HEK293 (cell line): ENCODE results near the gene TTC13.

Source experiments
- CTCF ChIA-PET: fragments of 350-600 bp; formaldehyde crosslinking; extraction: SDS; loops from one replicate; lab custom pipeline; 2021; ENCODE audit warnings: antibody characterized with exemption; lab: Yijun Ruan, JAX
- POLR2A ChIA-PET: fragments of 300-600 bp; formaldehyde crosslinking; extraction: SDS; loops from one replicate; lab custom pipeline; 2020; ENCODE audit warnings: antibody characterized with exemption, inconsistent platforms; lab: Yijun Ruan, JAX
- H3K27ac ChIP-seq: fragments of 200-500 bp; sonication (Bioruptor generic); 2 replicates; pipeline ENCODE4 v1.5.1; 2014; ENCODE audit warnings: low read depth, low read length, control low read depth, inconsistent platforms; ENCODE audit errors: extremely low read depth
- H3K36me3 ChIP-seq, 2 experiments: fragments of 200-500 bp in 1 of 2; sonication (Bioruptor generic) in 1 of 2; 1 replicate in 1 of 2; 2 replicates in 1 of 2; pipeline ENCODE4 v1.5.1; 2014 to 2017; ENCODE audit warnings: inconsistent platforms in 2 of 2, low read length in 2 of 2; ENCODE audit not compliant: control insufficient read depth in 2 of 2, insufficient read depth in 1 of 2
- H3K4me1 ChIP-seq: fragments of 200-500 bp; sonication (Bioruptor generic); 2 replicates; pipeline ENCODE4 v1.5.1; 2014; ENCODE audit warnings: mild to moderate bottlenecking, low read length, inconsistent platforms; ENCODE audit not compliant: control insufficient read depth, insufficient read depth
- H3K4me3 ChIP-seq: 2 replicates; pipeline ENCODE4 v1.5.1; 2011; ENCODE audit warnings: low read depth, mild to moderate bottlenecking, control low read depth, low read length, moderate library complexity
- H3K9me3 ChIP-seq: fragments of 200-500 bp; sonication (Bioruptor generic); 2 replicates; pipeline ENCODE4 v1.5.1; 2014; ENCODE audit warnings: low read depth, low read length, inconsistent platforms; ENCODE audit not compliant: control insufficient read depth, insufficient read depth
- GLI2 ChIP-seq: fragments of 450-650 bp; formaldehyde crosslinking; IDR thresholded peaks from 2 replicates; pipeline ENCODE4; 2017; ENCODE audit warnings: missing biosample characterization, missing genetic modification characterization, low read depth, borderline replicate concordance
- HOXC10 ChIP-seq: sonication (generic); formaldehyde crosslinking; IDR thresholded peaks from 2 replicates; pipeline ENCODE4 v1.8.1; 2023; ENCODE audit warnings: mild to moderate bottlenecking, missing genetic modification reagents
- MYNN ChIP-seq: fragments of 450-650 bp; formaldehyde crosslinking; IDR thresholded peaks from 2 replicates; pipeline ENCODE4 v1.5.1; 2016; ENCODE audit warnings: missing biosample characterization, missing genetic modification characterization, borderline replicate concordance
- WT1 ChIP-seq: fragments of 450-650 bp; formaldehyde crosslinking; IDR thresholded peaks from 2 replicates; pipeline ENCODE4 v1.5.1; 2016; ENCODE audit warnings: missing biosample characterization, missing genetic modification characterization
- ZNF112 ChIP-seq: fragments of 450-650 bp; formaldehyde crosslinking; IDR thresholded peaks from 2 replicates; pipeline ENCODE4 v1.5.0; 2017; ENCODE audit warnings: missing biosample characterization, missing genetic modification characterization
- ZNF140 ChIP-seq: fragments of 450-650 bp; formaldehyde crosslinking; IDR thresholded peaks from 2 replicates; pipeline ENCODE4 v1.5.1; 2016; ENCODE audit warnings: missing biosample characterization, missing genetic modification characterization
- ZNF18 ChIP-seq: fragments of 450-650 bp; formaldehyde crosslinking; IDR thresholded peaks from 2 replicates; pipeline ENCODE4 v1.5.1; 2016; ENCODE audit warnings: missing biosample characterization, missing genetic modification characterization
- ZNF221 ChIP-seq: fragments of 450-650 bp; formaldehyde crosslinking; IDR thresholded peaks from 2 replicates; pipeline ENCODE4 v1.5.1; 2017; ENCODE audit warnings: missing biosample characterization, missing genetic modification characterization, borderline replicate concordance
- ZNF23 ChIP-seq: fragments of 450-650 bp; formaldehyde crosslinking; IDR thresholded peaks from 2 replicates; pipeline ENCODE4 v1.5.1; 2016; ENCODE audit warnings: missing biosample characterization, missing genetic modification characterization, borderline replicate concordance
- ZNF239 ChIP-seq: fragments of 450-650 bp; formaldehyde crosslinking; IDR thresholded peaks from 2 replicates; pipeline ENCODE4 v1.5.1; 2016; ENCODE audit warnings: missing biosample characterization, missing genetic modification characterization
- ZNF274 ChIP-seq, 2 experiments: fragments of 200-500 bp in 1 of 2; fragments of 450-650 bp in 1 of 2; sonication (Bioruptor generic) in 1 of 2; formaldehyde crosslinking in 1 of 2; IDR thresholded peaks; 2 replicates each; pipeline versions ENCODE4 v1.5.1 to v1.6.1; 2014 to 2016; ENCODE audit warnings: borderline replicate concordance in 1 of 2, inconsistent platforms in 1 of 2, low read length in 1 of 2, missing biosample characterization in 1 of 2, missing genetic modification characterization in 1 of 2
- ZNF280C ChIP-seq: fragments of 450-650 bp; formaldehyde crosslinking; IDR thresholded peaks from 2 replicates; pipeline ENCODE4 v1.5.1; 2016; ENCODE audit warnings: missing biosample characterization, missing genetic modification characterization
- ZNF350 ChIP-seq: fragments of 450-650 bp; formaldehyde crosslinking; IDR thresholded peaks from 2 replicates; pipeline ENCODE4 v1.5.0; 2017; ENCODE audit warnings: missing biosample characterization, mild to moderate bottlenecking, missing genetic modification characterization
- ZNF37A ChIP-seq: fragments of 450-650 bp; IDR thresholded peaks from 2 replicates; pipeline ENCODE4 v1.5.1; 2018; ENCODE audit warnings: missing biosample characterization, missing genetic modification characterization
- ZNF626 ChIP-seq: fragments of 450-650 bp; sonication (Bioruptor Pico); formaldehyde crosslinking; IDR thresholded peaks from 2 replicates; pipeline ENCODE4 v1.5.1; 2018; ENCODE audit warnings: missing biosample characterization, missing genetic modification characterization, inconsistent platforms
- ZNF654 ChIP-seq: fragments of 450-650 bp; formaldehyde crosslinking; IDR thresholded peaks from 2 replicates; pipeline ENCODE4 v1.5.1; 2016; ENCODE audit warnings: low read depth, missing biosample characterization, missing genetic modification characterization
- ZNF660 ChIP-seq: fragments of 450-650 bp; IDR thresholded peaks from 2 replicates; pipeline ENCODE4 v1.5.1; 2018; ENCODE audit warnings: missing biosample characterization, mild to moderate bottlenecking, missing genetic modification characterization
- ZNF670 ChIP-seq: fragments of 450-650 bp; formaldehyde crosslinking; IDR thresholded peaks from 2 replicates; pipeline ENCODE4 v1.5.1; 2016; ENCODE audit warnings: missing biosample characterization, missing genetic modification characterization, low read depth
- ZNF785 ChIP-seq: fragments of 450-650 bp; formaldehyde crosslinking; IDR thresholded peaks from 2 replicates; pipeline ENCODE4 v1.5.1; 2016; ENCODE audit warnings: missing biosample characterization, missing genetic modification characterization
- ZSCAN4 ChIP-seq: fragments of 450-650 bp; formaldehyde crosslinking; IDR thresholded peaks from 2 replicates; pipeline ENCODE4 v1.5.1; 2017; ENCODE audit warnings: missing biosample characterization, missing genetic modification characterization
- TF ChIP-seq, protein P1 (sequence below): fragments of 450-650 bp; formaldehyde crosslinking; IDR thresholded peaks from 2 replicates; pipeline ENCODE4 v1.5.1; 2017; ENCODE audit warnings: missing biosample characterization, missing genetic modification characterization
- TF ChIP-seq, protein P2 (sequence below): fragments of 450-650 bp; formaldehyde crosslinking; IDR thresholded peaks from 2 replicates; pipeline ENCODE4 v1.5.1; 2017; ENCODE audit warnings: missing biosample characterization, missing genetic modification characterization

TTC13 gene

DNA sequence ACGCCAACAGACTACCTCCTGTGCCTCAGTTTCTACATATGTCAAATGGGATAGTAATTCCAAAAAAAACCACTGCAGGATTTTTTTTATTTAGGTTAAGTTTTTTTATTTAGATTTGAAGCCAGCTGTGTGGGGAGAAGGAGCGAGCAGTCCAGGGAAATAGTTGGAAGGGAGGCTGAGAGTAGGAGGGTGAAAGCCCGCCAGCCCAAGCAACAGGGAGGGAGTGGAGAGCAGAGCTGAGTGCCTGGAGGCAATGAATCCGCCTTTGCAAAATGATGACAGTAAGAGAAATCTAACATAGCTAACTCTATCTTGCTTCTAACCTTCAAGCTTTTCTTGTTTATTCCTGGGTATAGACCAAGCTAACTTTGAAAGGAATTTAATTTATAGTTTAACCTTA, 94.7 kb downstream of the TTC13 start:
- Histone ChIP-seq H3K27ac (no peak overlapping the region), H3K36me3 (no peaks in the 10 kb centered on the region), H3K4me1 (no peaks in the 10 kb centered on the region)
- CTCF ChIA-PET = interaction anchor here (0.7 kb wide), 1 partner anchor 23 kb away, joined by 3 read pairs; no protein-coding TSS in a partner anchor
- TF ChIP-seq ZNF18 (tag by site-specific recombination) = no peak
- no peak for TF ChIP-seq ZSCAN4
- no peak for TF ChIP-seq WT1 (tag by site-specific recombination)
- no peak for TF ChIP-seq ZNF350
- TF ChIP-seq ZNF660 (tag by site-specific recombination) = no peak
- TF ChIP-seq ZNF140 (tag by site-specific recombination) = no peak
- TF ChIP-seq ZNF670 (tag by site-specific recombination) = no peak
- no peak for TF ChIP-seq ZNF23 (tag by site-specific recombination)
- TF ChIP-seq ZNF239 (tag by site-specific recombination) = no peak
- TF ChIP-seq ZNF654 (tag by site-specific recombination) = no peak
- TF ChIP-seq, all 188 proteins: peak for 0
- no peaks in the 10 kb centered on the region for H3K9me3 ChIP-seq
- POLR2A ChIA-PET = interaction anchor here (0.7 kb wide), 1 partner anchor 44 kb away, joined by 3 read pairs; no protein-coding TSS in a partner anchor
- no peak overlapping the region for H3K4me3 ChIP-seq

- ChIA-PET POLR2A (no interaction called here), CTCF (interaction anchor here (0.9 kb wide), 1 partner anchor 315 kb away, joined by 3 read pairs; no protein-coding TSS in a partner anchor)
- TF ChIP-seq, protein P1, sequence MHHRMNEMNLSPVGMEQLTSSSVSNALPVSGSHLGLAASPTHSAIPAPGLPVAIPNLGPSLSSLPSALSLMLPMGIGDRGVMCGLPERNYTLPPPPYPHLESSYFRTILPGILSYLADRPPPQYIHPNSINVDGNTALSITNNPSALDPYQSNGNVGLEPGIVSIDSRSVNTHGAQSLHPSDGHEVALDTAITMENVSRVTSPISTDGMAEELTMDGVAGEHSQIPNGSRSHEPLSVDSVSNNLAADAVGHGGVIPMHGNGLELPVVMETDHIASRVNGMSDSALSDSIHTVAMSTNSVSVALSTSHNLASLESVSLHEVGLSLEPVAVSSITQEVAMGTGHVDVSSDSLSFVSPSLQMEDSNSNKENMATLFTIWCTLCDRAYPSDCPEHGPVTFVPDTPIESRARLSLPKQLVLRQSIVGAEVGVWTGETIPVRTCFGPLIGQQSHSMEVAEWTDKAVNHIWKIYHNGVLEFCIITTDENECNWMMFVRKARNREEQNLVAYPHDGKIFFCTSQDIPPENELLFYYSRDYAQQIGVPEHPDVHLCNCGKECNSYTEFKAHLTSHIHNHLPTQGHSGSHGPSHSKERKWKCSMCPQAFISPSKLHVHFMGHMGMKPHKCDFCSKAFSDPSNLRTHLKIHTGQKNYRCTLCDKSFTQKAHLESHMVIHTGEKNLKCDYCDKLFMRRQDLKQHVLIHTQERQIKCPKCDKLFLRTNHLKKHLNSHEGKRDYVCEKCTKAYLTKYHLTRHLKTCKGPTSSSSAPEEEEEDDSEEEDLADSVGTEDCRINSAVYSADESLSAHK (tag by site-specific recombination) = no peak
- TF ChIP-seq HOXC10 (no peak), ZNF670 (tag by site-specific recombination) (no peak), ZNF626 (tag by site-specific recombination) (no peak), ZNF274 (IDR thresholded peaks at IDR 0.05; ENCODE audit: low read length) (no peak), ZNF274 (tag by site-specific recombination; IDR thresholded peaks at IDR 0.05; ENCODE audit: borderline replicate concordance) (no peak), ZNF112 (tag by site-specific recombination) (no peak), ZNF785 (no peak)
- no peaks in the 10 kb centered on the region for H3K36me3 ChIP-seq
- no peak overlapping the region for H3K27ac ChIP-seq
- no peaks in the 10 kb centered on the region for H3K9me3 ChIP-seq
- no peak overlapping the region for H3K4me3 ChIP-seq
- H3K4me1 ChIP-seq = no peaks in the 10 kb centered on the region
Measured at GRCh38 chr1:230879778-230880177, 98.9 kb downstream of the TTC13 start.

DNA sequence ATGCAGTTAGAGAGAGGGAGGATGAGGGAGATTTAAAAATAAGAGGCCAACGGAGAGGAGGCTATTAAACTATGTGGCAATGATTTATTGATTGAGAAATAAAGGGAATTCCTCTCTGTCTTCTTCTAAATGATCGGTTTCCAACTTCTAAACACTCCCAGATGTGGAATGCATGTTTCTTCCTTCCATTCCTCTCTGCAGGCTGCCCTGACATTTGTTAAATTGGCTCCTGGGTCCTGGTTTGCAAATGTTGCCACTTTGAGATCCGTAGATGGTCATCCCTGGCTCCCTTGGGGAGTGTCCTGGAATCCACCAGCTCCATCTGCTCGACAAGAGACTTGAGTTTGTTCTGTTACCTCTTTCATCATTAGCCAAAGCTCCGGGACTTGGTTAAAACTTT, 100.1 kb downstream of the TTC13 start:
- no peaks in the 10 kb centered on the region for H3K4me1 ChIP-seq
- no peaks in the 10 kb centered on the region for H3K36me3 ChIP-seq
- CTCF ChIA-PET = interaction anchor here (0.5 to 0.7 kb wide), 2 partner anchors 10 to 162 kb away, joined by 3 to 4 read pairs; no protein-coding TSS in a partner anchor
- H3K27ac ChIP-seq = no peak overlapping the region
- no peaks in the 10 kb centered on the region for H3K9me3 ChIP-seq
- POLR2A ChIA-PET = no interaction called here
- no peak overlapping the region for H3K4me3 ChIP-seq
- TF ChIP-seq GLI2 (tag by site-specific recombination) = no peak
- TF ChIP-seq ZNF140 (tag by site-specific recombination) = no peak
- no peak for TF ChIP-seq ZNF280C
- no peak for TF ChIP-seq ZNF37A (tag by site-specific recombination)
- no peak for TF ChIP-seq MYNN
- TF ChIP-seq ZNF221 = no peak
- no peak for TF ChIP-seq ZNF785
- TF ChIP-seq, protein P2, sequence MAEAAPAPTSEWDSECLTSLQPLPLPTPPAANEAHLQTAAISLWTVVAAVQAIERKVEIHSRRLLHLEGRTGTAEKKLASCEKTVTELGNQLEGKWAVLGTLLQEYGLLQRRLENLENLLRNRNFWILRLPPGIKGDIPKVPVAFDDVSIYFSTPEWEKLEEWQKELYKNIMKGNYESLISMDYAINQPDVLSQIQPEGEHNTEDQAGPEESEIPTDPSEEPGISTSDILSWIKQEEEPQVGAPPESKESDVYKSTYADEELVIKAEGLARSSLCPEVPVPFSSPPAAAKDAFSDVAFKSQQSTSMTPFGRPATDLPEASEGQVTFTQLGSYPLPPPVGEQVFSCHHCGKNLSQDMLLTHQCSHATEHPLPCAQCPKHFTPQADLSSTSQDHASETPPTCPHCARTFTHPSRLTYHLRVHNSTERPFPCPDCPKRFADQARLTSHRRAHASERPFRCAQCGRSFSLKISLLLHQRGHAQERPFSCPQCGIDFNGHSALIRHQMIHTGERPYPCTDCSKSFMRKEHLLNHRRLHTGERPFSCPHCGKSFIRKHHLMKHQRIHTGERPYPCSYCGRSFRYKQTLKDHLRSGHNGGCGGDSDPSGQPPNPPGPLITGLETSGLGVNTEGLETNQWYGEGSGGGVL = no peak
